Measurements from ENCODE around the gene RRP1. TPM values are rescaled to one million over a fixed set of nuclear protein-coding genes. Genes with fewer than 3 reads are reported as not detected.

RRP1 gene
- total and polyA plus RNA-seq, 9 of the 15 experiments (the other 6 are each of a cell fraction or from before 2014, with no cell fraction given), result 0.89 to 105 (median 51.6) TPM

DNA sequence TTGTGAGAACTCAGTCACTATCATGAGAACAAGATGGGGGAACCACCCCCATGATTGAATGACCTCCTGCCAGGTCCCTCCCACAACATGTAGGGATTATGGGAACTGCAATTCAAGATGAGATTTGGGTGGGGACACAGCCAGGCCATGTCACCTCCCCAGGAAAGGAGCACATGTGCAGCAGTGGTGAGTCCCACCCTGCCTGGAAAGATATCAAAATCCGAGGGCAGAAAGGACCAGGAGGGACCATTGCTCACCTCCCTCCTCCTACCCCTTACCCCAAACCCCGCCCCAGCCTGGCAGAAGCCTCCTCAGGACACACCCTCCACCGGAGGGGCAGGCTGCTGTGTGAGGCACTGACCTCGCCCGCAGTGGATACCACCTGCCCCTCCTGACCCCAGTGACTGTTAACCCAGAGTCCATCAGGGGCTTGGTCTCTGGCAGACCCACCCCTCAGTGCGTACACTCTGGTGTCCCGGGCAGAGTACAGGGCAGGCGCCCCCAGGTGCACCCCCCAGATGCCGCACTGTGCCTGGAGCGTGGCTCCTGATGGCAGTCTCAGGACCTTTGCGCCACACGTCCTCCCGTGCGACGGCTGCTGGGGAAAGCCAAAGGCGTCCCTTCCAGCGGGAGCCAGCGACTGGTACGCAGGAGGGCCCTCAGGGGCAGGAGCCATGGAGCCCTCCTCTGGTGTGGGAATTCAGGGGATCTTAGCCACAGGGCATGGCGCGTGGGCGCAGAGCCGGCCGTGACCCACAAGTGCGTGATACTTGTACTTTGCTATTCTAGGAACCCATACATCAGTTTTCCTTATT is 49.5 kb upstream of the RRP1 start (continued):
- TF ChIP-seq, protein P1, sequence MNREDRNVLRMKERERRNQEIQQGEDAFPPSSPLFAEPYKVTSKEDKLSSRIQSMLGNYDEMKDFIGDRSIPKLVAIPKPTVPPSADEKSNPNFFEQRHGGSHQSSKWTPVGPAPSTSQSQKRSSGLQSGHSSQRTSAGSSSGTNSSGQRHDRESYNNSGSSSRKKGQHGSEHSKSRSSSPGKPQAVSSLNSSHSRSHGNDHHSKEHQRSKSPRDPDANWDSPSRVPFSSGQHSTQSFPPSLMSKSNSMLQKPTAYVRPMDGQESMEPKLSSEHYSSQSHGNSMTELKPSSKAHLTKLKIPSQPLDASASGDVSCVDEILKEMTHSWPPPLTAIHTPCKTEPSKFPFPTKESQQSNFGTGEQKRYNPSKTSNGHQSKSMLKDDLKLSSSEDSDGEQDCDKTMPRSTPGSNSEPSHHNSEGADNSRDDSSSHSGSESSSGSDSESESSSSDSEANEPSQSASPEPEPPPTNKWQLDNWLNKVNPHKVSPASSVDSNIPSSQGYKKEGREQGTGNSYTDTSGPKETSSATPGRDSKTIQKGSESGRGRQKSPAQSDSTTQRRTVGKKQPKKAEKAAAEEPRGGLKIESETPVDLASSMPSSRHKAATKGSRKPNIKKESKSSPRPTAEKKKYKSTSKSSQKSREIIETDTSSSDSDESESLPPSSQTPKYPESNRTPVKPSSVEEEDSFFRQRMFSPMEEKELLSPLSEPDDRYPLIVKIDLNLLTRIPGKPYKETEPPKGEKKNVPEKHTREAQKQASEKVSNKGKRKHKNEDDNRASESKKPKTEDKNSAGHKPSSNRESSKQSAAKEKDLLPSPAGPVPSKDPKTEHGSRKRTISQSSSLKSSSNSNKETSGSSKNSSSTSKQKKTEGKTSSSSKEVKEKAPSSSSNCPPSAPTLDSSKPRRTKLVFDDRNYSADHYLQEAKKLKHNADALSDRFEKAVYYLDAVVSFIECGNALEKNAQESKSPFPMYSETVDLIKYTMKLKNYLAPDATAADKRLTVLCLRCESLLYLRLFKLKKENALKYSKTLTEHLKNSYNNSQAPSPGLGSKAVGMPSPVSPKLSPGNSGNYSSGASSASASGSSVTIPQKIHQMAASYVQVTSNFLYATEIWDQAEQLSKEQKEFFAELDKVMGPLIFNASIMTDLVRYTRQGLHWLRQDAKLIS (CRISPR knock-in tag; IDR thresholded peaks at IDR 0.05), result no peak
- TF ChIP-seq COPS2 (conservative IDR thresholded peaks at IDR 0.05), result no peak
- 0 out of 2 replicates have a peak, but pooled peaks have one; percentile 20 for TF ChIP-seq ZC3H4 (CRISPR knock-in tag; IDR thresholded peaks at IDR 0.05; ENCODE audit: borderline replicate concordance)
- no peak for TF ChIP-seq CC2D1A (IDR thresholded peaks at IDR 0.05)
- TF ChIP-seq, protein P2, sequence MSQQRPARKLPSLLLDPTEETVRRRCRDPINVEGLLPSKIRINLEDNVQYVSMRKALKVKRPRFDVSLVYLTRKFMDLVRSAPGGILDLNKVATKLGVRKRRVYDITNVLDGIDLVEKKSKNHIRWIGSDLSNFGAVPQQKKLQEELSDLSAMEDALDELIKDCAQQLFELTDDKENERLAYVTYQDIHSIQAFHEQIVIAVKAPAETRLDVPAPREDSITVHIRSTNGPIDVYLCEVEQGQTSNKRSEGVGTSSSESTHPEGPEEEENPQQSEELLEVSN (IDR thresholded peaks at IDR 0.05; ENCODE audit: borderline replicate concordance in 1 of 2, extremely low read depth in 1 of 2, insufficient read depth in 1 of 2, insufficient read length in 1 of 2, low read depth in 1 of 2, low read length in 1 of 2, poor library complexity in 1 of 2, severe bottlenecking in 1 of 2), result no peak
- TF ChIP-seq TAF15 (IDR thresholded peaks at IDR 0.05; ENCODE audit: low read depth, low read length), result no peak
- TF ChIP-seq, protein P3, sequence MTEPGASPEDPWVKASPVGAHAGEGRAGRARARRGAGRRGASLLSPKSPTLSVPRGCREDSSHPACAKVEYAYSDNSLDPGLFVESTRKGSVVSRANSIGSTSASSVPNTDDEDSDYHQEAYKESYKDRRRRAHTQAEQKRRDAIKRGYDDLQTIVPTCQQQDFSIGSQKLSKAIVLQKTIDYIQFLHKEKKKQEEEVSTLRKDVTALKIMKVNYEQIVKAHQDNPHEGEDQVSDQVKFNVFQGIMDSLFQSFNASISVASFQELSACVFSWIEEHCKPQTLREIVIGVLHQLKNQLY (CRISPR knock-in tag; conservative IDR thresholded peaks at IDR 0.05), result no peak

Data from K562 (cell line).